Osteoblast (primary cell): ENCODE results near the gene HTR3C. TPM values are rescaled to one million over a fixed set of nuclear protein-coding genes. Genes with fewer than 3 reads are reported as not detected.

Source experiments
- DNase-seq: peaks from one replicate; pipeline ENCODE4 v3.0.0; 2011; ENCODE audit warnings: low spot score, mixed read lengths; ENCODE audit not compliant: insufficient read length; ENCODE audit errors: missing footprints
- H2AFZ ChIP-seq: 2 replicates; pipeline ENCODE4 v1.6.0; 2011; ENCODE audit warnings: mild to moderate bottlenecking, low read length
- H3K27ac ChIP-seq: 2 replicates; pipeline ENCODE4 v1.5.1; 2011; ENCODE audit warnings: mild to moderate bottlenecking, low read depth, low read length, moderate library complexity
- H3K27me3 ChIP-seq: 2 replicates; pipeline ENCODE4 v1.6.0; 2012; ENCODE audit warnings: mild to moderate bottlenecking, control low read depth, inconsistent platforms, low read length, moderate library complexity; ENCODE audit not compliant: insufficient read depth
- H3K36me3 ChIP-seq: 2 replicates; pipeline ENCODE4 v1.5.1; 2011; ENCODE audit warnings: mild to moderate bottlenecking, low read length, control low read depth, moderate library complexity; ENCODE audit not compliant: insufficient read depth
- H3K4me1 ChIP-seq: 2 replicates; pipeline ENCODE4 v1.5.1; 2011; ENCODE audit warnings: mild to moderate bottlenecking, low read length, control low read depth, moderate library complexity; ENCODE audit not compliant: insufficient read depth
- H3K4me2 ChIP-seq: 2 replicates; pipeline ENCODE4 v1.6.0; 2011; ENCODE audit warnings: mild to moderate bottlenecking, low read length; ENCODE audit not compliant: insufficient read depth
- H3K4me3 ChIP-seq: fragments of 200-600 bp; sonication (generic); 3 replicates; pipeline ENCODE4 v1.5.1; 2012; ENCODE audit warnings: mild to moderate bottlenecking, low read length, inconsistent platforms; ENCODE audit not compliant: insufficient read depth
- H3K79me2 ChIP-seq: 2 replicates; pipeline ENCODE4 v1.6.0; 2012; ENCODE audit warnings: mild to moderate bottlenecking, low read length, control low read depth, inconsistent platforms; ENCODE audit not compliant: insufficient read depth
- H3K9me3 ChIP-seq: 2 replicates; pipeline ENCODE4 v1.5.1; 2011; ENCODE audit warnings: low read depth, low read length, control low read depth
- H4K20me1 ChIP-seq: 2 replicates; pipeline ENCODE4 v1.6.0; 2012; ENCODE audit warnings: mild to moderate bottlenecking, low read length, control low read depth; ENCODE audit not compliant: insufficient read depth
- CTCF ChIP-seq: IDR thresholded peaks from 2 replicates; pipeline ENCODE4 v1.5.1; 2011; ENCODE audit warnings: mild to moderate bottlenecking, low read depth, low read length, moderate library complexity; ENCODE audit errors: extremely low read depth
- total RNA-seq: library from RNA; depleted of rRNA; stranded (reverse); fragments of >200 nt; gene quantifications from 2 replicates; pipeline ENCODE4 v1.2.3, GENCODE V29; 2012

The HTR3C gene
- total RNA-seq, 1 donor = not detected

- H3K9me3 ChIP-seq = no peaks in the 10 kb centered on the region
- H3K79me2 ChIP-seq = no peaks in the 10 kb centered on the region
- H3K4me3 ChIP-seq = no peak overlapping the region
- no peak for DNase-seq
- peaks cover under 1% of the 10 kb centered on the region for H3K27me3 ChIP-seq
- H2AFZ ChIP-seq = no peak overlapping the region
- no peaks in the 10 kb centered on the region for H4K20me1 ChIP-seq
- H3K4me2 ChIP-seq = no peak overlapping the region
- no peak overlapping the region for H3K27ac ChIP-seq
- H3K36me3 ChIP-seq = no peaks in the 10 kb centered on the region
- TF ChIP-seq CTCF = no peak
- no peaks in the 10 kb centered on the region for H3K4me1 ChIP-seq
These were observed 39.4 kb downstream of the HTR3C start for GRCh38 chr3:184092199-184092598.

GRCh38 chr3:184096811-184097383 is 44.0 kb downstream of the HTR3C start, which contains the start of gene HTR3E:
Gene HTR3E (plus strand): TSS chr3:184097064. CDS start chr3:184097530, 466 bp downstream.
- Histone ChIP-seq H3K27ac (no peak within 1 kb of the TSS), H3K79me2 (no peaks in the 10 kb centered on the region), H3K4me1 (no peaks in the 10 kb centered on the region), H4K20me1 (no peaks in the 10 kb centered on the region), H3K27me3 (peaks cover 12% of the 10 kb centered on the region), H3K36me3 (no peaks in the 10 kb centered on the region), H3K4me2 (no peak within 1 kb of the TSS), H3K4me3 (no peak within 1 kb of the TSS), H3K9me3 (no peaks in the 10 kb centered on the region), H2AFZ (no peak within 1 kb of the TSS)
- peak; percentile 39 for DNase-seq
- no peak for TF ChIP-seq CTCF

- H3K79me2 ChIP-seq = no peaks in the 10 kb centered on the region
- peaks cover 12% of the 10 kb centered on the region for H3K27me3 ChIP-seq
- H4K20me1 ChIP-seq = no peaks in the 10 kb centered on the region
- DNase-seq = peak; percentile 43
- no peak overlapping the region for H3K4me3 ChIP-seq
- H3K4me2 ChIP-seq = no peak overlapping the region
- TF ChIP-seq CTCF = no peak
- H3K36me3 ChIP-seq = no peaks in the 10 kb centered on the region
- H2AFZ ChIP-seq = no peak overlapping the region
- H3K27ac ChIP-seq = no peak overlapping the region
- H3K4me1 ChIP-seq = no peaks in the 10 kb centered on the region
- H3K9me3 ChIP-seq = no peaks in the 10 kb centered on the region
These were observed 44.7 kb downstream of the HTR3C start for GRCh38 chr3:184097556-184097955.

GRCh38 chr3:184099806-184100686 is 47.2 kb downstream of the HTR3C start:
- no peak overlapping the region for H3K4me2 ChIP-seq
- H3K27me3 ChIP-seq = peaks cover 12% of the 10 kb centered on the region
- no peaks in the 10 kb centered on the region for H3K36me3 ChIP-seq
- H3K4me1 ChIP-seq = no peaks in the 10 kb centered on the region
- no peaks in the 10 kb centered on the region for H3K79me2 ChIP-seq
- TF ChIP-seq CTCF = no peak
- no peaks in the 10 kb centered on the region for H4K20me1 ChIP-seq
- no peak for DNase-seq
- no peak overlapping the region for H3K27ac ChIP-seq
- H3K9me3 ChIP-seq = no peaks in the 10 kb centered on the region
- no peak overlapping the region for H2AFZ ChIP-seq
- no peak overlapping the region for H3K4me3 ChIP-seq
